Stimulated activated CD8-positive, alpha-beta memory T cell treated with anti-CD3 and anti-CD28 coated beads, Interleukin-7, amount 100 ng/mL, for 1 hour (primary cell): ENCODE results near the gene METTL13.
"Not testable (repeated sequence)": the region's sequence is repeated elsewhere in the genome, so short reads cannot be mapped to it uniquely, and the experiment has no call there.

Experiments
- DNase-seq, 2 donors: peaks; one replicate each; pipeline ENCODE4 v3.0.0-alpha.2; 2020; ENCODE audit warnings: low read depth in 2 of 2

METTL13 gene

GRCh38 chr1:171769754-171770153 is 11.7 kb upstream of the METTL13 start:
- no peak for DNase-seq

- no peak for DNase-seq
Measured at GRCh38 chr1:171772312-171772711, 9.1 kb upstream of the METTL13 start.

- DNase-seq: no peak
Measured at GRCh38 chr1:171780583-171781175, 781 bp upstream of the METTL13 start.

GRCh38 chr1:171783816-171784530 is 2.5 kb downstream of the METTL13 start:
- DNase-seq: no peak

GRCh38 chr1:171784784-171785183 is 3.3 kb downstream of the METTL13 start:
- no peak for DNase-seq

- DNase-seq: no peak
Measured at GRCh38 chr1:171785766-171786165, 4.3 kb downstream of the METTL13 start.

GRCh38 chr1:171786534-171786933 is 5.1 kb downstream of the METTL13 start:
- DNase-seq: no peak

- no peak for DNase-seq
Measured at GRCh38 chr1:171787686-171788480, 6.4 kb downstream of the METTL13 start.

- DNase-seq: no peak
Measured at GRCh38 chr1:171788696-171789095, 7.2 kb downstream of the METTL13 start.

- DNase-seq: no peak
Measured at GRCh38 chr1:171790318-171790717, 8.9 kb downstream of the METTL13 start.

- no peak for DNase-seq
Measured at GRCh38 chr1:171792656-171793369, 11.4 kb downstream of the METTL13 start.

GRCh38 chr1:171793636-171794035 is 12.2 kb downstream of the METTL13 start:
- DNase-seq: no peak

GRCh38 chr1:171794085-171794484 is 12.6 kb downstream of the METTL13 start:
- no peak for DNase-seq

GRCh38 chr1:171796592-171796991 is 15.1 kb downstream of the METTL13 start:
- no peak for DNase-seq

GRCh38 chr1:171798311-171798710 is 16.9 kb downstream of the METTL13 start:
- DNase-seq: no peak

- no peak for DNase-seq
Measured at GRCh38 chr1:171798765-171799164, 17.3 kb downstream of the METTL13 start.

- no peak for DNase-seq
Measured at GRCh38 chr1:171799166-171799565, 17.7 kb downstream of the METTL13 start.

GRCh38 chr1:171799698-171800097 is 18.2 kb downstream of the METTL13 start:
- DNase-seq: not testable (repeated sequence)

- no peak for DNase-seq
Measured at GRCh38 chr1:171800342-171800741, 18.9 kb downstream of the METTL13 start.

- no peak for DNase-seq
Measured at GRCh38 chr1:171800851-171801250, 19.4 kb downstream of the METTL13 start.

GRCh38 chr1:171801487-171801891 is 20.0 kb downstream of the METTL13 start:
- DNase-seq: no peak

- no peak for DNase-seq
Measured at GRCh38 chr1:171802207-171802606, 20.7 kb downstream of the METTL13 start.
